Upper lobe of left lung (tissue), 4 donors: ENCODE measurements around the gene COX10.

Source experiments
- EP300 ChIP-seq, 4 donors: sonication (generic); formaldehyde crosslinking; IDR thresholded peaks; one replicate each; pipeline ENCODE4 v1.5.1; 2017; ENCODE audit warnings: antibody characterized with exemption in 4 of 4, control low read depth in 2 of 4
- POLR2A ChIP-seq, 4 donors: fragments of 450-650 bp; IDR thresholded peaks; one replicate each; pipeline ENCODE4 v1.5.1; 2016 to 2017; ENCODE audit warnings: antibody characterized with exemption in 4 of 4, mild to moderate bottlenecking in 2 of 4
- POLR2AphosphoS5 ChIP-seq, 2 donors: sonication (generic); formaldehyde crosslinking; IDR thresholded peaks; one replicate each; pipeline ENCODE4 v1.5.1; 2017; ENCODE audit warnings: antibody characterized with exemption in 2 of 2
- TF ChIP-seq, protein P1 (sequence below), 6 experiments: fragments of 450-650 bp in 4 of 6; fragments of 200-600 bp in 2 of 6; sonication (generic) in 2 of 6; IDR thresholded peaks; one replicate each; pipeline ENCODE4 v1.5.1; 2016 to 2019; ENCODE audit warnings: antibody characterized with exemption in 6 of 6

DNA sequence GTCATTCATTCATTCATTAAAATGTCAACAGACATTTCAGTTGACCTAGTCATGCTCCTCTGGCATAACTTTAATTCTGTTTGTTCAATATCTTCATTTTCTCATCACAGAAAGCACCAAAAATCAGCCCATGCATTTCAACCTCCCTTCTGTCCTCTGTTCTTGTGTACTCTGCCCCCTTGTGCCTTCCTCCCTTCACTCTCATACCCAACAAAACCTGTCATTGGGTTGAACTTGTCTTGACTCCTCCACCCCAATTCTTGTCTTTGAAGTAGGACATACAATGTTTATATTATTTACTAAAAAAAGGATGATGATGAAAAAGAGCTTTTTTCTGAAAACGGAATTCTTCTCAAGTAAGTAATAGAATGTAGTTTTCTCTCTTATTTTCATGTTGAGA, 43.8 kb downstream of the COX10 start:
- TF ChIP-seq, protein P1, sequence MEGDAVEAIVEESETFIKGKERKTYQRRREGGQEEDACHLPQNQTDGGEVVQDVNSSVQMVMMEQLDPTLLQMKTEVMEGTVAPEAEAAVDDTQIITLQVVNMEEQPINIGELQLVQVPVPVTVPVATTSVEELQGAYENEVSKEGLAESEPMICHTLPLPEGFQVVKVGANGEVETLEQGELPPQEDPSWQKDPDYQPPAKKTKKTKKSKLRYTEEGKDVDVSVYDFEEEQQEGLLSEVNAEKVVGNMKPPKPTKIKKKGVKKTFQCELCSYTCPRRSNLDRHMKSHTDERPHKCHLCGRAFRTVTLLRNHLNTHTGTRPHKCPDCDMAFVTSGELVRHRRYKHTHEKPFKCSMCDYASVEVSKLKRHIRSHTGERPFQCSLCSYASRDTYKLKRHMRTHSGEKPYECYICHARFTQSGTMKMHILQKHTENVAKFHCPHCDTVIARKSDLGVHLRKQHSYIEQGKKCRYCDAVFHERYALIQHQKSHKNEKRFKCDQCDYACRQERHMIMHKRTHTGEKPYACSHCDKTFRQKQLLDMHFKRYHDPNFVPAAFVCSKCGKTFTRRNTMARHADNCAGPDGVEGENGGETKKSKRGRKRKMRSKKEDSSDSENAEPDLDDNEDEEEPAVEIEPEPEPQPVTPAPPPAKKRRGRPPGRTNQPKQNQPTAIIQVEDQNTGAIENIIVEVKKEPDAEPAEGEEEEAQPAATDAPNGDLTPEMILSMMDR (IDR thresholded peaks at IDR 0.05): no peak
- TF ChIP-seq POLR2A (IDR thresholded peaks at IDR 0.05) (no peak), POLR2AphosphoS5 (IDR thresholded peaks at IDR 0.05) (no peak), EP300 (IDR thresholded peaks at IDR 0.05) (no peak)
